Measurements from ENCODE around the gene SLC34A2. TPM values are rescaled to one million over a fixed set of nuclear protein-coding genes. Genes with fewer than 3 reads are reported as not detected.

Gene SLC34A2
- total RNA-seq, 1 donor from 2014 or later: not detected

DNA sequence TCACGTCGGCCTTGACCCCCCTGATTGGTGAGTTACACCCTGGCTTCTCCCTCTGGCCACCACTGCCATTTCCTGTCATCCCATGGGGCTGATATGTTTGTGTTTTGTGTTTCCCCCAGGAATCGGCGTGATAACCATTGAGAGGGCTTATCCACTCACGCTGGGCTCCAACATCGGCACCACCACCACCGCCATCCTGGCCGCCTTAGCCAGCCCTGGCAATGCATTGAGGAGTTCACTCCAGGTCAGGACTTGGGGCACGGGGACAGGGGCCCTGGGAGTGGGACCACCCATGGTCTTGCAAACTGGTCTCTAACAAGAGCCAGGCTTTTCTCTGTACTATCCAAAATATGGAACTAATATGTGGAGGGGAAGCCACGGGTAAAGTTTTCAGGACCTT is 18.7 kb downstream of the SLC34A2 start:
- Mint-ChIP-seq H3K27ac (no peak overlapping the region), H3K9me3 (no peaks in the 10 kb centered on the region), H3K4me3 (no peak overlapping the region), H3K27me3 (no peaks in the 10 kb centered on the region), H3K4me1 (no peaks in the 10 kb centered on the region), H3K36me3 (ENCODE audit: low read depth) (no peaks in the 10 kb centered on the region)
- intact Hi-C loops (cut with micrococcal nuclease): no loop called here
- no peak for DNase-seq

- no peak overlapping the region for H3K27ac Mint-ChIP-seq
- intact Hi-C loops (cut with micrococcal nuclease): no loop called here
- H3K27me3 Mint-ChIP-seq: no peaks in the 10 kb centered on the region
These were observed 20.6 kb downstream of the SLC34A2 start for GRCh38 chr4:25676221-25676620.

GRCh38 chr4:25677157-25677556 is 21.5 kb downstream of the SLC34A2 start:
- Mint-ChIP-seq H3K9me3 (no peaks in the 10 kb centered on the region), H3K27me3 (no peaks in the 10 kb centered on the region), H3K36me3 (ENCODE audit: low read depth) (no peaks in the 10 kb centered on the region), H3K4me1 (no peaks in the 10 kb centered on the region), H3K4me3 (no peak overlapping the region), H3K27ac (no peak overlapping the region)
- intact Hi-C loops (cut with micrococcal nuclease): no loop called here
- DNase-seq: no peak

More at GRCh38 chr4:25676221-25676620, 20.6 kb downstream of the SLC34A2 start:
- Mint-ChIP-seq H3K9me3 (no peaks in the 10 kb centered on the region), H3K4me1 (no peaks in the 10 kb centered on the region), H3K4me3 (no peak overlapping the region), H3K36me3 (ENCODE audit: low read depth) (no peaks in the 10 kb centered on the region)
- no peak for DNase-seq

GRCh38 chr4:25677943-25678342 is 22.3 kb downstream of the SLC34A2 start:
- no peaks in the 10 kb centered on the region for H3K4me1 Mint-ChIP-seq
- H3K4me3 Mint-ChIP-seq: no peak overlapping the region
- intact Hi-C loops (cut with micrococcal nuclease): no loop called here
- DNase-seq: no peak
- no peaks in the 10 kb centered on the region for H3K27me3 Mint-ChIP-seq
- no peak overlapping the region for H3K27ac Mint-ChIP-seq
- no peaks in the 10 kb centered on the region for H3K9me3 Mint-ChIP-seq
- H3K36me3 Mint-ChIP-seq (ENCODE audit: low read depth): no peaks in the 10 kb centered on the region

GRCh38 chr4:25687773-25688172 is 32.1 kb downstream of the SLC34A2 start:
- no peak overlapping the region for H3K27ac Mint-ChIP-seq
- H3K4me3 Mint-ChIP-seq: no peak overlapping the region
- no peaks in the 10 kb centered on the region for H3K27me3 Mint-ChIP-seq
- H3K36me3 Mint-ChIP-seq (ENCODE audit: low read depth): no peaks in the 10 kb centered on the region
- intact Hi-C loops (cut with micrococcal nuclease): no loop called here
- H3K9me3 Mint-ChIP-seq: no peaks in the 10 kb centered on the region
- H3K4me1 Mint-ChIP-seq: no peaks in the 10 kb centered on the region
- DNase-seq: no peak

DNA sequence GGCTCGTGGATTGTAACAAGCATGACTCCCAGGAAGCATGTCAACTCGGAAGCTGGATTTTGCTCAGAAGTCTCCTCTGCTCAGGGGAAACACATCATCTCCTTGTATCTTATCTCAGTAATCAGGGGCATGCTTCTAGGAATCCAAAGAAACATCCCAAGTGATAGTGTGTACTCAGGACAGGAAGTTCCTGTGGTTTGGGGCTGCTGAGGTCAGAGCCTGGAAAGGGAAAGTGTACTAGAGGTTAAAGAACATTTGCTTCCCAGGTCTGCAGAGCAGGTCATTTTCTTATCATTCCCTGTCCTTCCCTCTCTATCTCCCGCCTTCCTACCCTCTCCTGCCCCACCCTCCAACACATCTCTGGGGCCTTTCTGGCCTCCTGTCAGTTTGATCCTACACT is 38.8 kb downstream of the SLC34A2 start:
- DNase-seq: no peak
- Mint-ChIP-seq H3K4me3 (no peak overlapping the region), H3K27me3 (no peaks in the 10 kb centered on the region), H3K36me3 (ENCODE audit: low read depth) (no peaks in the 10 kb centered on the region), H3K27ac (no peak overlapping the region), H3K4me1 (no peaks in the 10 kb centered on the region), H3K9me3 (no peaks in the 10 kb centered on the region)
- intact Hi-C loops (cut with micrococcal nuclease): no loop called here

DNA sequence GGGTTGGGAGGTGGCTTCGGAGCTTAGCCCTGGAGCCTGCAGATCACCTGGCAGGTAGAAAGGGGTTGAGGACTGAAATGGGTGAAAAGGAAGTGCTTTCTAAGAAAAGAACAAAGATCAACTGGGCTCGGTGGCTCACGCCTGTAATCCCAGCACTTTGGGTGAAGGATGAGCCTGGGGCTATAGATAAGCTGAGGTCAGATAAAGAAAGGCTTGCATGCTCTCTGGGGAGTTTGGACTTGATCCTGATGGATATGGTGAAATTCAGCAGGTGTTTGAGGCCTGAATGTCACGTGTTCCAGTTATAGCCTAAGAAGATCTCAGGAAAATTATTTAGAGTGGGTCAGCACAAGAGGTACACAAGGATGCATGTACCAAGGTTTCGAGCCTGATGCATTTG is 40.8 kb downstream of the SLC34A2 start:
- no peaks in the 10 kb centered on the region for H3K9me3 Mint-ChIP-seq
- no peak overlapping the region for H3K4me3 Mint-ChIP-seq
- H3K4me1 Mint-ChIP-seq: no peaks in the 10 kb centered on the region
- no peaks in the 10 kb centered on the region for H3K36me3 Mint-ChIP-seq (ENCODE audit: low read depth)
- no peak for DNase-seq
- intact Hi-C loops (cut with micrococcal nuclease): no loop called here
- H3K27ac Mint-ChIP-seq: no peak overlapping the region
- no peaks in the 10 kb centered on the region for H3K27me3 Mint-ChIP-seq

DNA sequence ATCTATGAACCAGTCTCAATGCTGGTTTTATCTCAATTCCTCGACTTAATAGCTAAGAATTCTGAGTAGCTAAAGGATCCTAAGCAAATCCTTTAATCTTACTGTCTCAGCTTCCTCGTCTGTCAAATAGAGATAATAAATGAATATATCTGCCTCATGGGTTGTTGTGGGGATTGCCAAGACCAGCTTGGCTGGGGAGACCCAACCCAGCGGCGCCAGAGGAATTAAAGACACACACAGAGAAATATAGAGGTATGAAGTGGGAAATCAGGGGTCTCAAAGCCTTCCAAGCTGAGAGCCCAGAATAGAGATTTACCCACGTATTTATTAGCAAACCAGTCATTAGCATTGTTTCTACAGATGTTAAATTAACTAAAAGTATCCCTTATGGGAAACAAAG is 41.9 kb downstream of the SLC34A2 start:
- Mint-ChIP-seq H3K27ac (no peak overlapping the region), H3K27me3 (peaks cover 2% of the 10 kb centered on the region), H3K9me3 (no peaks in the 10 kb centered on the region), H3K4me3 (no peak overlapping the region), H3K4me1 (no peaks in the 10 kb centered on the region), H3K36me3 (ENCODE audit: low read depth) (no peaks in the 10 kb centered on the region)
- no peak for DNase-seq
- intact Hi-C loops (cut with micrococcal nuclease): no loop called here

- DNase-seq: no peak
- H3K27ac Mint-ChIP-seq: no peak overlapping the region
- H3K4me3 Mint-ChIP-seq: no peak overlapping the region
- no peaks in the 10 kb centered on the region for H3K9me3 Mint-ChIP-seq
- peaks cover 2% of the 10 kb centered on the region for H3K27me3 Mint-ChIP-seq
- H3K36me3 Mint-ChIP-seq (ENCODE audit: low read depth): no peaks in the 10 kb centered on the region
- no peaks in the 10 kb centered on the region for H3K4me1 Mint-ChIP-seq
- intact Hi-C loops (cut with micrococcal nuclease): no loop called here
These were observed 45.0 kb downstream of the SLC34A2 start for GRCh38 chr4:25700661-25701060.

- intact Hi-C loops (cut with micrococcal nuclease): no loop called here
- no peaks in the 10 kb centered on the region for H3K4me1 Mint-ChIP-seq
These were observed 47.2 kb downstream of the SLC34A2 start for GRCh38 chr4:25702848-25703247.

GRCh38 chr4:25703731-25704388 is 48.2 kb downstream of the SLC34A2 start:
- H3K27ac Mint-ChIP-seq: no peak overlapping the region
- H3K9me3 Mint-ChIP-seq: no peaks in the 10 kb centered on the region
- intact Hi-C loops (cut with micrococcal nuclease): no loop called here
- H3K4me3 Mint-ChIP-seq: no peak overlapping the region
- H3K4me1 Mint-ChIP-seq: no peaks in the 10 kb centered on the region
- no peak for DNase-seq
- H3K27me3 Mint-ChIP-seq: peaks cover 2% of the 10 kb centered on the region
- H3K36me3 Mint-ChIP-seq (ENCODE audit: low read depth): no peaks in the 10 kb centered on the region

More at GRCh38 chr4:25702848-25703247, 47.2 kb downstream of the SLC34A2 start:
- H3K36me3 Mint-ChIP-seq (ENCODE audit: low read depth): no peaks in the 10 kb centered on the region
- H3K27ac Mint-ChIP-seq: no peak overlapping the region
- H3K27me3 Mint-ChIP-seq: peaks cover 2% of the 10 kb centered on the region
- H3K4me3 Mint-ChIP-seq: no peak overlapping the region
- no peak for DNase-seq
- no peaks in the 10 kb centered on the region for H3K9me3 Mint-ChIP-seq

- no peaks in the 10 kb centered on the region for H3K36me3 Mint-ChIP-seq (ENCODE audit: low read depth)
- peaks cover 2% of the 10 kb centered on the region for H3K27me3 Mint-ChIP-seq
- no peak for DNase-seq
- intact Hi-C loops (cut with micrococcal nuclease): no loop called here
- no peak overlapping the region for H3K4me3 Mint-ChIP-seq
- H3K9me3 Mint-ChIP-seq: no peaks in the 10 kb centered on the region
- H3K27ac Mint-ChIP-seq: no peak overlapping the region
- no peaks in the 10 kb centered on the region for H3K4me1 Mint-ChIP-seq
These were observed 48.9 kb downstream of the SLC34A2 start for GRCh38 chr4:25704516-25704915.

DNA sequence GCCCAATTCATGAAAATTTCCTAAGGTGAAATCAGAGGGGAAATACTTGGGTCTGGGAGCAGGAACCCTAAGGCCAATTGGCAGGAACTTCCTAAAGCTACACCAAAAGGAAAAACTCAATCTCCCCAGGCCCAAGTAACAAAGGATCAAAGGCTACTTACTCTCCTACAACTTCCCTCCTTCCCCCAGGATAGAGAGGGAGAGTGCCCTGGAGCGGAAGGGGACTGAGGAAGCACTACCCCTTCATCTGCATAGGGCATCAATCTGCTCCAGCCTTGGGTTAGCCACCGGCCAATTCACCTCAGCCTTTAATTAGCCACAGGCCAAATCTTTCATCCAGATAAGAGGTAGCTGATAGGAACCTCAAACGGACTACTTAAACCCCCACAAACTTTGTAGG is 55.0 kb downstream of the SLC34A2 start:
- Mint-ChIP-seq H3K27ac (no peak overlapping the region), H3K4me1 (no peaks in the 10 kb centered on the region), H3K4me3 (no peak overlapping the region), H3K27me3 (no peaks in the 10 kb centered on the region), H3K9me3 (no peaks in the 10 kb centered on the region), H3K36me3 (ENCODE audit: low read depth) (no peaks in the 10 kb centered on the region)
- intact Hi-C loops (cut with micrococcal nuclease): no loop called here
- no peak for DNase-seq

- Mint-ChIP-seq H3K4me1 (no peaks in the 10 kb centered on the region), H3K4me3 (no peak overlapping the region), H3K9me3 (no peaks in the 10 kb centered on the region), H3K36me3 (ENCODE audit: low read depth) (no peaks in the 10 kb centered on the region), H3K27ac (no peak overlapping the region), H3K27me3 (no peaks in the 10 kb centered on the region)
- intact Hi-C loops (cut with micrococcal nuclease): no loop called here
- no peak for DNase-seq
These were observed 57.0 kb downstream of the SLC34A2 start for GRCh38 chr4:25712611-25713010.

DNA sequence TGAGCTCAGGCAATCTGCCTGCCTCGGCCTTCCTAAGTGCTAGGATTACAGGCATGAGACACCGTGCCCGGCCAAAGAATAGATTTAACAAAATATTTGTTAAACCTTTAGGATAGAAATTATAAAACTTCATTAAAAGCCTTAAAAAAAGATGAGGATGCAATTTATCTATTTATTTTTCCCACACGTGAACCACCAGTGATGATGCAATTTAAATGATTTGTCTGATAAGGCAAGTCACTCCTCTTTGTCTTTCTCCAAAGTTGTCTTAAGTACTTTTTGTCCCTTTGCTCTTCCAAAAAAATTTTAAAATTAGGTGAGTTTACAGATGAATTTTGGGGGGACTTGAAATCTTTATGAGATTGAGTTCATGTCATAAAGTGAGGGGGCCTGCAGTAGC is 58.2 kb downstream of the SLC34A2 start:
- DNase-seq: no peak
- Mint-ChIP-seq H3K4me1 (no peaks in the 10 kb centered on the region), H3K27me3 (no peaks in the 10 kb centered on the region), H3K4me3 (no peak overlapping the region), H3K9me3 (no peaks in the 10 kb centered on the region), H3K36me3 (ENCODE audit: low read depth) (no peaks in the 10 kb centered on the region), H3K27ac (no peak overlapping the region)
- intact Hi-C loops (cut with micrococcal nuclease): no loop called here

Data from activated CD4-positive, alpha-beta T cell treated with anti-CD3 and anti-CD28 coated beads, Interleukin-2, amount 10 ng/mL, durations not matched to agents 24 days and 14 days (primary cell).